Mammary epithelial cell (primary cell): ENCODE results near the gene CENPL.

ENCODE experiments used
- EZH2 ChIP-seq: IDR thresholded peaks from 2 replicates; pipeline ENCODE4 v1.6.1; 2012; ENCODE audit warnings: low read length, inconsistent platforms, borderline replicate concordance
- TF ChIP-seq, protein P1 (sequence below), 2 donors: IDR thresholded peaks in 1 of 2; conservative IDR thresholded peaks in 1 of 2; 2 replicates each; pipeline ENCODE4 v1.5.1; 2011 to 2012; ENCODE audit warnings: inconsistent platforms in 2 of 2, low read length in 2 of 2, mild to moderate bottlenecking in 2 of 2, control low read depth in 1 of 2, low read depth in 1 of 2; ENCODE audit not compliant: insufficient read depth in 1 of 2; ENCODE audit errors: extremely low read depth in 1 of 2

DNA sequence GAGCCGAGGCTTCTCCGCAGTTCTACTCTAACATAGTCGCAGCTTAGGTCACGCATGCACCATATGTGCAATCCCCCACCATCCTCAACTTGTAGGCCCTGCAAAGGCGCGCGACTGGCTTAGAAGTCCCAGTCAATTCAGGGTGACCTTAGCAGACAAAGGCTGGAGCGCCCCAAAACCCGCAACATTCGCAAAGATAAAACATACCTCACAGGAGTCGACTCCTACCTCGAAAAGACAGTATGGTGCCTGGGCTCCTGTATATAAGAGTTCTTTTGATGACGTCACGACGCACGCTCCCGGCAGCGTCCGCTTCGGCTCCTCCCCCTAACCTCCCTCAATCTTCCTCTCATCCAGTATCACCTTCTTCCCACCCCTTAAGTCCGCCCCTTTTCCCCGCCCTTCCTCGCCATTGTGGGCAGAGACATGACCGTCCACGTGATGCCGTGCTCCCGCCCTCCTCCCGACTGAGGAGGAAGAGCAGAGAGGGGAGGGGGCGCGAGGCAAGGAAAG is 43.1 kb upstream of the CENPL start, which contains the start of gene GAS5:
- TF ChIP-seq, protein P1, sequence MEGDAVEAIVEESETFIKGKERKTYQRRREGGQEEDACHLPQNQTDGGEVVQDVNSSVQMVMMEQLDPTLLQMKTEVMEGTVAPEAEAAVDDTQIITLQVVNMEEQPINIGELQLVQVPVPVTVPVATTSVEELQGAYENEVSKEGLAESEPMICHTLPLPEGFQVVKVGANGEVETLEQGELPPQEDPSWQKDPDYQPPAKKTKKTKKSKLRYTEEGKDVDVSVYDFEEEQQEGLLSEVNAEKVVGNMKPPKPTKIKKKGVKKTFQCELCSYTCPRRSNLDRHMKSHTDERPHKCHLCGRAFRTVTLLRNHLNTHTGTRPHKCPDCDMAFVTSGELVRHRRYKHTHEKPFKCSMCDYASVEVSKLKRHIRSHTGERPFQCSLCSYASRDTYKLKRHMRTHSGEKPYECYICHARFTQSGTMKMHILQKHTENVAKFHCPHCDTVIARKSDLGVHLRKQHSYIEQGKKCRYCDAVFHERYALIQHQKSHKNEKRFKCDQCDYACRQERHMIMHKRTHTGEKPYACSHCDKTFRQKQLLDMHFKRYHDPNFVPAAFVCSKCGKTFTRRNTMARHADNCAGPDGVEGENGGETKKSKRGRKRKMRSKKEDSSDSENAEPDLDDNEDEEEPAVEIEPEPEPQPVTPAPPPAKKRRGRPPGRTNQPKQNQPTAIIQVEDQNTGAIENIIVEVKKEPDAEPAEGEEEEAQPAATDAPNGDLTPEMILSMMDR (conservative IDR thresholded peaks at IDR 0.05 in 1 of 2, IDR thresholded peaks at IDR 0.05 in 1 of 2; ENCODE audit: extremely low read depth in 1 of 2, insufficient read depth in 1 of 2, low read depth in 1 of 2, low read length in 2 of 2) = no peak
- no peak for TF ChIP-seq EZH2
